Endothelial cell of umbilical vein (primary cell): ENCODE measurements around the gene NTF3. TPM values are rescaled to one million over a fixed set of nuclear protein-coding genes. Genes with fewer than 3 reads are reported as not detected.

Experiments
- BruUV-seq: library from RNA; stranded (reverse); fragments of 400-500 nt; replicated peaks from 2 replicates; lab custom pipeline; 2021; lab: Mats Ljungman, UMichigan
- CTCF ChIA-PET: fragments of 300-600, 350-600 bp; sonication (Branson Sonifier 250); formaldehyde crosslinking; loops from one replicate; lab custom pipeline; 2021; ENCODE audit warnings: antibody characterized with exemption, inconsistent platforms; lab: Charles Lee
- POLR2A ChIA-PET: fragments of 300-600, 350-600 bp; sonication (Branson Sonifier 250); formaldehyde crosslinking; loops from one replicate; lab custom pipeline; 2021; ENCODE audit warnings: antibody characterized with exemption, inconsistent platforms; lab: Charles Lee
- DNase-seq: peaks from one replicate; pipeline ENCODE4 v3.0.0-alpha.2; 2011; ENCODE audit warnings: low read depth, low spot score
- FAIRE-seq: peaks from 2 replicates; lab custom pipeline; 2011; peaks lifted over from hg19 to GRCh38; lab: Jason Lieb, UNC
- H2AFZ ChIP-seq: 2 replicates; pipeline ENCODE4 v1.6.0; 2012; ENCODE audit warnings: low read depth, low read length, control low read depth, inconsistent platforms
- H3K27ac ChIP-seq: 2 replicates; pipeline ENCODE4 v1.5.1; 2011; ENCODE audit warnings: low read depth, mild to moderate bottlenecking, control low read depth, low read length, moderate library complexity; ENCODE audit not compliant: insufficient read depth
- H3K27me3 ChIP-seq, 2 experiments: 2 replicates each; pipeline versions ENCODE4 v1.6.0 to v1.6.1; 2011; ENCODE audit warnings: low read length in 2 of 2, mixed read lengths in 1 of 2; ENCODE audit not compliant: control insufficient read depth in 2 of 2, insufficient read depth in 2 of 2
- H3K36me3 ChIP-seq, 2 experiments: 2 replicates in 1 of 2; 3 replicates in 1 of 2; pipeline ENCODE4 v1.5.1; 2011; ENCODE audit warnings: low read length in 2 of 2, mild to moderate bottlenecking in 1 of 2, moderate library complexity in 1 of 2; ENCODE audit not compliant: control insufficient read depth in 2 of 2, insufficient read depth in 2 of 2; ENCODE audit errors: extremely low read depth in 1 of 2
- H3K4me1 ChIP-seq: 3 replicates; pipeline ENCODE4 v1.5.1; 2011; ENCODE audit warnings: mild to moderate bottlenecking, low read length; ENCODE audit not compliant: control insufficient read depth, insufficient read depth; ENCODE audit errors: extremely low read depth
- H3K4me2 ChIP-seq: 2 replicates; pipeline ENCODE4 v1.6.1; 2011; ENCODE audit warnings: low read length, control low read depth, mixed read lengths; ENCODE audit not compliant: insufficient read depth
- H3K4me3 ChIP-seq, 3 experiments: fragments of 200-600 bp in 1 of 3; sonication (generic), shearing (Covaris generic) in 1 of 3; replicated peaks in 1 of 3; 2 replicates each; pipeline ENCODE4 v1.5.1; 2011 to 2016; ENCODE audit warnings: control low read depth in 3 of 3, low read length in 3 of 3, mild to moderate bottlenecking in 2 of 3, inconsistent platforms in 1 of 3, low read depth in 1 of 3, moderate library complexity in 1 of 3; ENCODE audit not compliant: insufficient read depth in 1 of 3
- H3K79me2 ChIP-seq: 2 replicates; pipeline ENCODE4 v1.6.0; 2012; ENCODE audit warnings: low read length, inconsistent platforms; ENCODE audit not compliant: control insufficient read depth, insufficient read depth
- H3K9ac ChIP-seq: replicated peaks from 2 replicates; pipeline ENCODE3; 2011; ENCODE audit warnings: low read length, control low read depth; ENCODE audit not compliant: insufficient read depth; ENCODE audit errors: extremely low read depth
- H3K9me1 ChIP-seq: replicated peaks from 3 replicates; pipeline ENCODE4 v1.6.0; 2011; ENCODE audit warnings: mild to moderate bottlenecking, low read length; ENCODE audit not compliant: control insufficient read depth, insufficient read depth; ENCODE audit errors: extremely low read depth
- H3K9me3 ChIP-seq: replicated peaks from 2 replicates; pipeline ENCODE4 v1.5.1; 2012; ENCODE audit warnings: low read length, inconsistent platforms; ENCODE audit not compliant: control insufficient read depth, insufficient read depth
- H4K20me1 ChIP-seq: replicated peaks from 2 replicates; pipeline ENCODE3; 2011; ENCODE audit warnings: mild to moderate bottlenecking, low read length; ENCODE audit not compliant: control insufficient read depth, insufficient read depth; ENCODE audit errors: extremely low read depth
- CTCF ChIP-seq, 2 donors: IDR thresholded peaks; 1 replicate in 1 of 2; 2 replicates in 1 of 2; pipeline ENCODE4 v1.5.1; 2011; ENCODE audit warnings: low read length in 2 of 2, mild to moderate bottlenecking in 2 of 2, moderate library complexity in 2 of 2, control low read depth in 1 of 2, inconsistent platforms in 1 of 2, low read depth in 1 of 2; ENCODE audit not compliant: insufficient read depth in 1 of 2; ENCODE audit errors: extremely low read depth in 1 of 2
- EZH2 ChIP-seq: IDR thresholded peaks from 2 replicates; pipeline ENCODE4 v1.6.1; 2012; ENCODE audit warnings: borderline replicate concordance, low read depth, mild to moderate bottlenecking, moderate library complexity, low read length, inconsistent platforms; ENCODE audit not compliant: severe bottlenecking
- FOS ChIP-seq: IDR thresholded peaks from 2 replicates; pipeline ENCODE4 v1.6.1; 2011; ENCODE audit warnings: mild to moderate bottlenecking, low read length, moderate library complexity, borderline replicate concordance; ENCODE audit not compliant: insufficient read depth
- GATA2 ChIP-seq: IDR thresholded peaks from 2 replicates; pipeline ENCODE4 v1.7.0; 2011; ENCODE audit warnings: low read depth, mild to moderate bottlenecking, moderate library complexity, mixed read lengths, low read length; ENCODE audit not compliant: insufficient read length, insufficient read depth
- MAX ChIP-seq: IDR thresholded peaks from 2 replicates; pipeline ENCODE4 v1.6.1; 2011; ENCODE audit not compliant: insufficient read depth, insufficient read length
- MYC ChIP-seq: IDR thresholded peaks from one replicate; pipeline ENCODE4 v1.6.1; 2011; ENCODE audit warnings: mild to moderate bottlenecking, low read depth, low read length
- POLR2AphosphoS5 ChIP-seq: IDR thresholded peaks from 2 replicates; pipeline ENCODE4 v1.6.1; 2012; ENCODE audit warnings: low read depth, mild to moderate bottlenecking, control low read depth, low read length, moderate library complexity; ENCODE audit not compliant: insufficient read depth
- dilution Hi-C: fragments of 300-500 bp; cut with MboI; formaldehyde crosslinking; loops from one replicate; pipeline ENCODE4 v1.15.0; 2019; ENCODE audit warnings: low sequenced_read_pairs; ENCODE audit not compliant: extremely low pct_ligation_motif_present
- intact Hi-C: fragments of 100-400 bp; cut with micrococcal nuclease; formaldehyde crosslinking; loops from one replicate; pipeline ENCODE4 v1.10.0; 2022
- polyA plus RNA-seq, 4 experiments: library from polyadenylated mRNA; depleted of rRNA in 3 of 4; stranded (reverse) in 3 of 4; unstranded in 1 of 4; fragments of >200 nt; gene quantifications; 2 replicates each; pipeline versions ENCODE4 v1.2.1 to v1.2.3, GENCODE V29; 2011 to 2012; ENCODE audit warnings: missing spikeins in 1 of 4
- total RNA-seq: library from RNA; stranded (reverse); gene quantifications from 2 replicates; pipeline ENCODE4 v1.2.3, GENCODE V29; 2021

Gene NTF3
- total and polyA plus RNA-seq, 2 donors (not counting 3 experiments of a cell fraction or from before 2014, with no cell fraction given) = not detected

- dilution Hi-C loops = no loop called here
- no peak for DNase-seq
- intact Hi-C loops = no loop called here
- ChIA-PET CTCF (interaction anchor here (0.9 kb wide), 1 partner anchor 8 kb away, joined by 5 read pairs; no protein-coding TSS in a partner anchor), POLR2A (no interaction called here)
- FAIRE-seq = no peak
- H3K27me3 ChIP-seq = no peaks in the 10 kb centered on the region
- no peak overlapping the region for H3K9ac ChIP-seq
- H2AFZ ChIP-seq = no peak overlapping the region
- no peaks in the 10 kb centered on the region for H3K36me3 ChIP-seq
- no TSS peak for BruUV-seq
- no peaks in the 10 kb centered on the region for H3K9me1 ChIP-seq
- no peaks in the 10 kb centered on the region for H3K4me1 ChIP-seq
- H3K4me3 ChIP-seq = no peak overlapping the region
- H3K4me2 ChIP-seq = no peak overlapping the region
- no peaks in the 10 kb centered on the region for H3K9me3 ChIP-seq
- H3K79me2 ChIP-seq = no peaks in the 10 kb centered on the region
- TF ChIP-seq POLR2AphosphoS5 (no peak), EZH2 (no peak), GATA2 (no peak), CTCF (IDR thresholded peaks at IDR 0.05; ENCODE audit: extremely low read depth in 1 of 2, insufficient read depth in 1 of 2, low read depth in 1 of 2, low read length in 2 of 2) (no peak)
- no peak overlapping the region for H3K27ac ChIP-seq
- H4K20me1 ChIP-seq = no peaks in the 10 kb centered on the region
Measured at GRCh38 chr12:5520037-5520436, 88.1 kb downstream of the NTF3 start.

- dilution Hi-C loops = no loop called here
- CTCF ChIA-PET = interaction anchor here (0.9 kb wide), 1 partner anchor 9 kb away, joined by 5 read pairs; no protein-coding TSS in a partner anchor
Measured at GRCh38 chr12:5520831-5521230, 88.9 kb downstream of the NTF3 start.

More at GRCh38 chr12:5520831-5521230, 88.9 kb downstream of the NTF3 start:
- no peak for TF ChIP-seq EZH2
- no peak for TF ChIP-seq MAX
- no peak for TF ChIP-seq POLR2AphosphoS5
- no peak for TF ChIP-seq FOS
- TF ChIP-seq MYC = no peak
- no peak for TF ChIP-seq GATA2
- Histone ChIP-seq H3K4me3 (no peak overlapping the region), H3K36me3 (no peaks in the 10 kb centered on the region), H3K9me1 (no peaks in the 10 kb centered on the region), H3K9ac (no peak overlapping the region), H3K4me1 (no peaks in the 10 kb centered on the region), H3K27ac (no peak overlapping the region), H3K79me2 (no peaks in the 10 kb centered on the region), H3K4me2 (no peak overlapping the region), H4K20me1 (no peaks in the 10 kb centered on the region), H2AFZ (no peak overlapping the region), H3K27me3 (peaks cover 0 to under 1% of the 10 kb centered on the region in 2 experiments), H3K9me3 (no peaks in the 10 kb centered on the region)
- no peak for FAIRE-seq
- DNase-seq = no peak
- intact Hi-C loops = no loop called here
- no TSS peak for BruUV-seq
- POLR2A ChIA-PET = no interaction called here
